Gastrocnemius medialis (tissue), 4 donors: ENCODE results near the gene FCER1G.
"Not testable (repeated sequence)": the region's sequence is repeated elsewhere in the genome, so short reads cannot be mapped to it uniquely, and the experiment has no call there.

Experiments used
- CTCF ChIP-seq, 5 experiments: fragments of 450-650 bp in 3 of 5; fragments of 200-600 bp in 2 of 5; sonication (generic) in 2 of 5; IDR thresholded peaks in 4 of 5; conservative IDR thresholded peaks in 1 of 5; 1 replicate in 4 of 5; 2 replicates in 1 of 5; pipeline ENCODE4 v1.5.1; 2016 to 2019; ENCODE audit warnings: antibody characterized with exemption in 5 of 5, mild to moderate bottlenecking in 3 of 5, moderate library complexity in 3 of 5
- POLR2A ChIP-seq, 2 donors: fragments of 450-650 bp; IDR thresholded peaks; one replicate each; pipeline ENCODE4 v1.6.1; 2017; ENCODE audit warnings: antibody characterized with exemption in 2 of 2, mild to moderate bottlenecking in 2 of 2, moderate library complexity in 2 of 2

GRCh38 chr1:161255955-161256520 lies 40.9 kb downstream of the FCER1G start:
- not testable (repeated sequence) for TF ChIP-seq CTCF (IDR thresholded peaks at IDR 0.05 in 4 of 5, conservative IDR thresholded peaks at IDR 0.05 in 1 of 5); POLR2A (IDR thresholded peaks at IDR 0.05)
